HCT116 (cell line): Measurements from ENCODE around the gene FAM81A. TPM values are rescaled to one million over a fixed set of nuclear protein-coding genes. Genes with fewer than 3 reads are reported as not detected.

Experiments used
- ATAC-seq: fragments of 200-7000 bp; cut with Tn5 transposase; 2 replicates; pipeline ENCODE4 v1.9.1; 2020; ENCODE audit warnings: mild to moderate bottlenecking, moderate library complexity
- BruUV-seq: library from RNA; stranded (reverse); fragments of 400-500 nt; replicated peaks from 2 replicates; lab custom pipeline; 2021; lab: Mats Ljungman, UMichigan
- CTCF ChIA-PET: fragments of 300-600 bp; sonication (Branson Sonifier 250); formaldehyde crosslinking; loops from one replicate; lab custom pipeline; 2021; ENCODE audit warnings: antibody characterized with exemption; lab: Charles Lee
- POLR2A ChIA-PET: fragments of 300-600, 350-600 bp; sonication (Branson Sonifier 250); formaldehyde crosslinking; loops from one replicate; lab custom pipeline; 2021; ENCODE audit warnings: antibody characterized with exemption; lab: Charles Lee
- RAD21 ChIA-PET, 2 experiments: fragments of 300-600 bp; sonication (Branson Sonifier 250); formaldehyde crosslinking; loops; one replicate each; lab custom pipeline; 2023; ENCODE audit warnings: low total read pairs in 2 of 2; ENCODE audit not compliant: uncharacterized antibody in 2 of 2, unreplicated experiment in 2 of 2, low non-redundant PET in 1 of 2; lab: Charles Lee
- DNase-seq: peaks from one replicate; pipeline ENCODE4 v3.0.0-alpha.2; 2010; ENCODE audit warnings: low read depth, low spot score
- H2AFZ ChIP-seq: fragments of 200-600 bp; shearing (Covaris generic), sonication (generic); 2 replicates; pipeline ENCODE4 v1.6.1; 2017; ENCODE audit warnings: low read depth, mixed run types, mixed read lengths, antibody characterized with exemption, low read length; ENCODE audit not compliant: poor library complexity, severe bottlenecking
- H3K27ac ChIP-seq: 2 replicates; pipeline ENCODE4 v1.5.1; 2012; ENCODE audit warnings: low read depth, low read length
- H3K27me3 ChIP-seq: fragments of 200-600 bp; sonication (generic); 2 replicates; pipeline ENCODE4 v1.6.1; 2016; ENCODE audit warnings: mixed run types, low read length, mixed read lengths; ENCODE audit not compliant: insufficient read depth
- H3K36me3 ChIP-seq, 2 experiments: fragments of 200-500 bp in 1 of 2; fragments of 200-600 bp in 1 of 2; sonication (Bioruptor generic) in 1 of 2; sonication (generic) in 1 of 2; 2 replicates each; pipeline versions ENCODE4 v1.5.1 to v1.6.1; 2014 to 2016; ENCODE audit warnings: low read length in 2 of 2, inconsistent platforms in 1 of 2, mixed read lengths in 1 of 2, mixed run types in 1 of 2; ENCODE audit not compliant: insufficient read depth in 2 of 2, control insufficient read depth in 1 of 2
- H3K4me1 ChIP-seq, 2 experiments: fragments of 200-600 bp in 1 of 2; sonication (generic) in 1 of 2; 2 replicates each; pipeline versions ENCODE4 v1.5.1 to v1.6.1; 2012 to 2017; ENCODE audit warnings: low read length in 2 of 2, inconsistent platforms in 1 of 2, mild to moderate bottlenecking in 1 of 2, mixed read lengths in 1 of 2, mixed run types in 1 of 2, moderate library complexity in 1 of 2; ENCODE audit not compliant: insufficient read depth in 2 of 2, control insufficient read depth in 1 of 2
- H3K4me2 ChIP-seq: fragments of 200-600 bp; sonication (generic); 2 replicates; pipeline ENCODE4 v1.6.1; 2017; ENCODE audit warnings: mixed run types, low read length, mixed read lengths
- H3K4me3 ChIP-seq, 2 experiments: fragments of 200-600 bp in 1 of 2; sonication (generic) in 1 of 2; replicated peaks in 1 of 2; 2 replicates each; pipeline ENCODE4 v1.5.1; 2011 to 2016; ENCODE audit warnings: low read length in 2 of 2, control low read depth in 1 of 2, low read depth in 1 of 2, mild to moderate bottlenecking in 1 of 2, mixed read lengths in 1 of 2, mixed run types in 1 of 2
- H3K79me2 ChIP-seq: fragments of 200-600 bp; sonication (generic); 2 replicates; pipeline ENCODE4 v1.6.1; 2017; ENCODE audit warnings: mild to moderate bottlenecking, mixed run types, low read length, moderate library complexity, mixed read lengths; ENCODE audit not compliant: insufficient read depth
- H3K9ac ChIP-seq: fragments of 200-600 bp; sonication (generic); 2 replicates; pipeline ENCODE4 v1.6.1; 2016; ENCODE audit warnings: low read length, mixed read lengths
- H3K9me2 ChIP-seq: fragments of 200-600 bp; sonication (generic), shearing (Covaris generic); 2 replicates; pipeline ENCODE4 v1.6.1; 2017; ENCODE audit warnings: mixed run types, mild to moderate bottlenecking, moderate library complexity; ENCODE audit not compliant: insufficient read depth
- H3K9me3 ChIP-seq, 2 experiments: fragments of 200-500 bp in 1 of 2; fragments of 200-600 bp in 1 of 2; sonication (Bioruptor generic) in 1 of 2; sonication (generic) in 1 of 2; 2 replicates each; pipeline ENCODE4 v1.6.1; 2014 to 2017; ENCODE audit warnings: low read length in 2 of 2, mixed read lengths in 2 of 2, inconsistent platforms in 1 of 2, low read depth in 1 of 2, mild to moderate bottlenecking in 1 of 2, mixed run types in 1 of 2, moderate library complexity in 1 of 2; ENCODE audit not compliant: control insufficient read depth in 1 of 2, insufficient read depth in 1 of 2
- H4K20me1 ChIP-seq: fragments of 200-600 bp; sonication (generic), shearing (Covaris generic); 2 replicates; pipeline ENCODE4 v1.6.1; 2017; ENCODE audit warnings: mixed run types, mild to moderate bottlenecking, moderate library complexity; ENCODE audit not compliant: insufficient read depth
- ATF3 ChIP-seq: IDR thresholded peaks from 2 replicates; pipeline ENCODE4 v1.6.1; 2012
- CBX3 ChIP-seq: IDR thresholded peaks from 2 replicates; pipeline ENCODE4 v1.6.1; 2012; ENCODE audit warnings: low read depth
- ELF1 ChIP-seq: IDR thresholded peaks from 2 replicates; pipeline ENCODE4 v1.6.1; 2012; ENCODE audit warnings: low read depth, borderline replicate concordance
- FOSL1 ChIP-seq: IDR thresholded peaks from 2 replicates; pipeline ENCODE4 v1.6.1; 2012; ENCODE audit warnings: low read depth
- JUND ChIP-seq: IDR thresholded peaks from 2 replicates; pipeline ENCODE4 v1.6.1; 2012
- MAX ChIP-seq: IDR thresholded peaks from 2 replicates; pipeline ENCODE4 v1.6.1; 2012
- POLR2A ChIP-seq: IDR thresholded peaks from 2 replicates; pipeline ENCODE4 v1.7.0; 2011; ENCODE audit warnings: borderline replicate concordance; ENCODE audit not compliant: insufficient read depth, insufficient read length; ENCODE audit errors: extremely low read depth
- RAD21 ChIP-seq: IDR thresholded peaks from 2 replicates; pipeline ENCODE4 v1.6.1; 2012; ENCODE audit warnings: low read depth, mild to moderate bottlenecking
- REST ChIP-seq: IDR thresholded peaks from 2 replicates; pipeline ENCODE4 v1.6.1; 2012; ENCODE audit warnings: low read depth
- SIN3A ChIP-seq: IDR thresholded peaks from 2 replicates; pipeline ENCODE4 v1.6.1; 2012; ENCODE audit warnings: low read depth
- SP1 ChIP-seq: IDR thresholded peaks from 2 replicates; pipeline ENCODE4 v1.6.1; 2012; ENCODE audit warnings: low read depth
- YY1 ChIP-seq: IDR thresholded peaks from 2 replicates; pipeline ENCODE4 v1.6.1; 2011; ENCODE audit warnings: low read length, low read depth, moderate library complexity, mild to moderate bottlenecking; ENCODE audit not compliant: insufficient replicate concordance; ENCODE audit errors: extremely low read depth
- ZBTB33 ChIP-seq: IDR thresholded peaks from 2 replicates; pipeline ENCODE4 v1.6.1; 2011; ENCODE audit warnings: mild to moderate bottlenecking, low read length, moderate library complexity; ENCODE audit not compliant: insufficient replicate concordance; ENCODE audit errors: extremely low read depth
- ZNF274 ChIP-seq: fragments of 200-500 bp; sonication (Bioruptor generic); IDR thresholded peaks from 2 replicates; pipeline ENCODE4 v1.6.1; 2014; ENCODE audit warnings: mild to moderate bottlenecking, low read depth, low read length, inconsistent platforms
- intact Hi-C: fragments of 100-400 bp; cut with micrococcal nuclease; formaldehyde crosslinking; loops from 2 replicates; pipeline ENCODE4 v1.10.0; 2022
- total RNA-seq: library from RNA; stranded (reverse); gene quantifications from one replicate; pipeline ENCODE4 v1.2.1, GENCODE V29; 2021; ENCODE audit not compliant: unreplicated experiment

Gene FAM81A
- total RNA-seq, 1 experiment from 2014 or later: 6.6 TPM

- peak overlapping the region; percentile 41 for H3K4me2 ChIP-seq
- no peaks in the 10 kb centered on the region for H3K79me2 ChIP-seq
- CTCF ChIA-PET: no interaction called here
- peak overlapping the region; percentile 4 for H2AFZ ChIP-seq
- no peak overlapping the region for H3K9ac ChIP-seq
- H3K9me3 ChIP-seq: peaks cover 0 to 4% of the 10 kb centered on the region in 2 experiments; a peak in 1 of 4 replicates
- ATAC-seq: no peak
- no peak overlapping the region for H3K27ac ChIP-seq
- H4K20me1 ChIP-seq: no peaks in the 10 kb centered on the region
- POLR2A ChIA-PET: no interaction called here
- peaks cover 5 to 9% of the 10 kb centered on the region in 2 experiments; a peak in 3 of 4 replicates for H3K4me1 ChIP-seq
- H3K9me2 ChIP-seq: no peaks in the 10 kb centered on the region
- H3K4me3 ChIP-seq: no peak overlapping the region
- intact Hi-C loops: loop anchor here (1.0 kb wide), 1 partner anchor 17 kb away; no protein-coding TSS in a partner anchor
- TF ChIP-seq SP1: peak; percentile 64
- no peak for TF ChIP-seq POLR2A
- TF ChIP-seq CBX3: no peak
- 0 out of 2 replicates have a peak, but pooled peaks have one; percentile 3 for TF ChIP-seq RAD21
- TF ChIP-seq JUND: peak; percentile 13; the same call in 1 of the 2 replicates
- TF ChIP-seq MAX: 0 out of 2 replicates have a peak, but pooled peaks have one; percentile 28
- no peaks in the 10 kb centered on the region for H3K36me3 ChIP-seq
- DNase-seq: peak; percentile 45
- RAD21 ChIA-PET: no interaction called here
- no TSS peak for BruUV-seq
- H3K27me3 ChIP-seq: no peaks in the 10 kb centered on the region
These were observed 132.3 kb downstream of the FAM81A start for GRCh38 chr15:59570315-59570714.

GRCh38 chr15:59571606-59572005 lies 133.6 kb downstream of the FAM81A start:
- ATAC-seq (no peak), DNase-seq (no peak)
- Histone ChIP-seq H4K20me1 (no peaks in the 10 kb centered on the region), H3K79me2 (no peaks in the 10 kb centered on the region), H3K27me3 (no peaks in the 10 kb centered on the region), H3K4me2 (no peak overlapping the region), H3K9me2 (no peaks in the 10 kb centered on the region), H3K9me3 (no peaks in the 10 kb centered on the region), H3K4me1 (peaks cover 5 to 9% of the 10 kb centered on the region in 2 experiments; a peak in 3 of 4 replicates), H3K4me3 (no peak overlapping the region), H3K36me3 (no peaks in the 10 kb centered on the region), H3K9ac (no peak overlapping the region), H2AFZ (no peak overlapping the region), H3K27ac (no peak overlapping the region)
- intact Hi-C loops: no loop called here
- RAD21 ChIA-PET: no interaction called here
- BruUV-seq: no TSS peak
- CTCF ChIA-PET: no interaction called here
- POLR2A ChIA-PET: no interaction called here
- TF ChIP-seq ATF3: no peak
- no peak for TF ChIP-seq FOSL1
- no peak for TF ChIP-seq ZNF274
- TF ChIP-seq REST: no peak
- TF ChIP-seq ZBTB33: no peak
- no peak for TF ChIP-seq SIN3A
- TF ChIP-seq YY1: no peak
- no peak for TF ChIP-seq CBX3
- TF ChIP-seq ELF1: no peak
